Measurements from ENCODE around the gene TSHB. TPM values are rescaled to one million over a fixed set of nuclear protein-coding genes. Genes with fewer than 3 reads are reported as not detected.
"Not testable (repeated sequence)": the region's sequence is repeated elsewhere in the genome, so short reads cannot be mapped to it uniquely, and the experiment has no call there.

The TSHB gene
- total and polyA plus RNA-seq, 3 experiments from 2014 or later, result not detected

DNA sequence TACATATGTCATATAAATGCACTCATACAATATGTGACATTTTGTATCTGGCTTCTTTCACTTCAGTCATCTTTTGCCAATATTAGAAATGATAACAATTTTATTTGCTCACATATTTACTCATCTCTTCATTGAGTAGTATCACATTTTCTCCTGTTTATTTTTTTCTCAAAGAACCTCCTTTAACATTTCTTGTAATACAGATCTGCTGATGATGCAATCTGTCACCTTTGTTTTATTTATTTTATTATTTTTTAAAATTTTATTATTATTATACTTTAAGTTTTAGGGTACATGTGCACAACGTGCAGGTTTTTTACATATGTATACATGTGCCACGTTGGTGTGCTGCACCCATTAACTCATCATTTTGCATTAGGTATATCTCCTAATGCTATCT, 15.8 kb upstream of the TSHB start:
- ChIA-PET POLR2A (no interaction called here), CTCF (no interaction called here)
- no peak overlapping the region for H3K27ac ChIP-seq (ENCODE audit: low read depth, low read length)
- H3K36me3 ChIP-seq (ENCODE audit: insufficient read depth, low read length), result no peaks in the 10 kb centered on the region
- H3K27me3 Mint-ChIP-seq, result peaks cover 0 to 5% of the 10 kb centered on the region in 2 donors
- no peaks in the 10 kb centered on the region for H3K36me3 Mint-ChIP-seq
- H3K27me3 ChIP-seq (ENCODE audit: insufficient read depth, low read length, poor library complexity, severe bottlenecking), result no peaks in the 10 kb centered on the region
- no peak for DNase-seq
- H3K4me3 Mint-ChIP-seq, result no peak overlapping the region
- peaks cover 0 to 4% (median 0%) of the 10 kb centered on the region in 5 donors for H3K9me3 Mint-ChIP-seq
- no peaks in the 10 kb centered on the region for H3K4me1 ChIP-seq (ENCODE audit: insufficient read depth, low read length)
- no peak overlapping the region for H3K4me3 ChIP-seq (ENCODE audit: low read length)
- peak overlapping the region in 2 of 8 donors; percentile 32 to 49 for H3K27ac Mint-ChIP-seq
- no peaks in the 10 kb centered on the region for H3K9me3 ChIP-seq (ENCODE audit: low read length)
- H3K4me1 Mint-ChIP-seq, result no peaks in the 10 kb centered on the region

DNA sequence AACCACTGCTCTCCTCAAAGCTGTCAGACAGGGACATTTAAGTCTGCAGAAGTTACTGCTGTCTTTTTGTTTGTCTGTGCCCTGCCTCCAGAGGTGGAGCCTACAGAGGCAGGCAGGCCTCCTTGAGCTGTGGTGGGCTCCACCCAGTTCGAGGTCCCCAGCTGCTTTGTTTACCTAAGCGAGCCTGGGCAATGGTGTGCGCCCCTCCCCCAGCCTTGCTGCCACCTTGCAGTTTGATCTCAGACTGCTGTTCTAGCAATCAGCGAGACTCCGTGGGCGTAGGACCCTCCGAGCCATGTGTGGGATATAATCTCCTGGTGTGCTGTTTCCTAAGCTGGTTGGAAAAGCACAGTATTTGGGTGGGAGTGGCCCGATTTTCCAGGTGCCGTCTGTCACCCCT, 10.1 kb upstream of the TSHB start:
- H3K4me1 Mint-ChIP-seq; H3K4me1 ChIP-seq (ENCODE audit: insufficient read depth, low read length); DNase-seq; H3K27ac Mint-ChIP-seq; H3K36me3 Mint-ChIP-seq; H3K9me3 ChIP-seq (ENCODE audit: low read length); H3K9me3 Mint-ChIP-seq; H3K27me3 ChIP-seq (ENCODE audit: insufficient read depth, low read length, poor library complexity, severe bottlenecking); H3K36me3 ChIP-seq (ENCODE audit: insufficient read depth, low read length); H3K27ac ChIP-seq (ENCODE audit: low read depth, low read length); H3K4me3 ChIP-seq (ENCODE audit: low read length); H3K4me3 Mint-ChIP-seq; CTCF ChIA-PET; POLR2A ChIA-PET: not testable (repeated sequence)
- H3K27me3 Mint-ChIP-seq, result peaks cover 10 to 37% of the 10 kb centered on the region in 2 donors

DNA sequence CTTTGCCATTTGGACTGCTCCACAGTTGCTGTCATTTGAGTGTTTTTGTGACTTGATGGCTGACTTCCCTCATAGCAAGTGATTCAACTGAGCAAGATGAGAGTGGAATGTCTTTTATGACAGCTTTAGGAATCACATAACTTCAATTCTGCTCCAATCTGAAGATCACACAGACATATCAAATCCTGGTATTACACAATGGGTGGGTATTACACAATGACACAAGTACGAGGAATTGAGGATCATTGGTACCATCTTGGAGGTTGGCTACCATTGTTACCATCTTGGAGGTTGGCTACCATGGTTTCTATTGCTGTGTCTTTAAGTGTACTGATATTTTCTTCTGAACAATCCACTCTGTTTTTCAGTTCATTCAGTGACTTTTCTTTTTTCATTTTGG, 8.5 kb upstream of the TSHB start:
- H3K4me3 Mint-ChIP-seq, result no peak overlapping the region
- Histone ChIP-seq H3K36me3 (ENCODE audit: insufficient read depth, low read length) (no peaks in the 10 kb centered on the region), H3K4me3 (ENCODE audit: low read length) (no peak overlapping the region), H3K27ac (ENCODE audit: low read depth, low read length) (no peak overlapping the region), H3K27me3 (ENCODE audit: insufficient read depth, low read length, poor library complexity, severe bottlenecking) (no peaks in the 10 kb centered on the region), H3K9me3 (ENCODE audit: low read length) (no peaks in the 10 kb centered on the region), H3K4me1 (ENCODE audit: insufficient read depth, low read length) (no peaks in the 10 kb centered on the region)
- peaks cover 10 to 37% of the 10 kb centered on the region in 2 donors for H3K27me3 Mint-ChIP-seq
- ChIA-PET CTCF (no interaction called here), POLR2A (no interaction called here)
- H3K27ac Mint-ChIP-seq, result no peak overlapping the region
- no peaks in the 10 kb centered on the region for H3K4me1 Mint-ChIP-seq
- H3K36me3 Mint-ChIP-seq, result peaks cover 0 to 4% (median 0%) of the 10 kb centered on the region in 3 donors
- no peak for DNase-seq
- peaks cover 0 to 2% (median 0%) of the 10 kb centered on the region in 5 donors for H3K9me3 Mint-ChIP-seq

DNA sequence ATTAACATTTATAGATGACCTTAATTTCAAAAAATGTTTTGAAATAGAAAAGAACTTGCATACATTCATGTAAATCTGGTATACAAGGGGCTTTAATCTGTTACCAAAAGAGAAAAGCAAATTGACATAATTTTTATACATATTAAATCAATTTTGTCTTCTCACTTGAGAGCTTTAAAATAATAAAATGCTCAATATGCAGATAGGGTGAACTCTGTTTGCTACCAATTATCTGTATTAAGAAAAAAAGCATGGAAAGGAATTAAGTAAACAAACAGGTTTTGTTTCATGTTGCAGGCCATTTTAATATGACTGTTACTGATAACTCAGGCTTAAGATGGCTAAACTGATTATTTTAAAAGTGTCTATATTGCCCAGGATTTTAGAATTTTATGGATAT, 6.0 kb upstream of the TSHB start:
- Mint-ChIP-seq H3K27me3 (peaks cover 10 to 40% of the 10 kb centered on the region in 2 donors), H3K4me1 (no peaks in the 10 kb centered on the region), H3K27ac (no peak overlapping the region), H3K9me3 (peaks cover 0 to 2% (median 0%) of the 10 kb centered on the region in 5 donors), H3K36me3 (peaks cover 0 to 4% (median 0%) of the 10 kb centered on the region in 3 donors), H3K4me3 (no peak overlapping the region)
- no peaks in the 10 kb centered on the region for H3K9me3 ChIP-seq (ENCODE audit: low read length)
- CTCF ChIA-PET, result no interaction called here
- H3K4me3 ChIP-seq (ENCODE audit: low read length), result no peak overlapping the region
- POLR2A ChIA-PET, result no interaction called here
- H3K4me1 ChIP-seq (ENCODE audit: insufficient read depth, low read length), result no peaks in the 10 kb centered on the region
- H3K36me3 ChIP-seq (ENCODE audit: insufficient read depth, low read length), result no peaks in the 10 kb centered on the region
- DNase-seq, result no peak
- no peaks in the 10 kb centered on the region for H3K27me3 ChIP-seq (ENCODE audit: insufficient read depth, low read length, poor library complexity, severe bottlenecking)
- no peak overlapping the region for H3K27ac ChIP-seq (ENCODE audit: low read depth, low read length)

DNA sequence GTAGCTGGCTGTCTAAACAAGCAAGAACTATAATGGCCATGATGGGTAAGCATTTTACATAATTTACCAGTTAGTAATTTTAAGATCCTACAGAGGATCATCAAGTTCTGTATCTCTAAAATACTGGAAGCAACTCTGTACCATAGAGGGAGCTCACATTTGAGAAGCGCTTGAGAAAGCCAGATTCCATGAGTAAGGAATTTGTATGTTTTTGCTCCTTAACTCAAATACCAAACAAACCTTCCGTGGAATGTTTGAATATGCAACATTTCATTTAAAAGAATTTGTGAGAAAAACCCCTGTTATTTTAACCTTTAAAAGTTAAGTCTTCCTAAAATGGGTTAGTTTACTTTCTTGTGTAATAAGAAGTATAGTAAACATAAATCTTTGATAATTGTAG, 2.0 kb downstream of the TSHB start:
- H3K27ac Mint-ChIP-seq, result no peak overlapping the region
- ChIA-PET CTCF (no interaction called here), POLR2A (no interaction called here)
- no peaks in the 10 kb centered on the region for H3K9me3 ChIP-seq (ENCODE audit: low read length)
- H3K27me3 Mint-ChIP-seq, result peaks cover 2 to 31% of the 10 kb centered on the region in 2 donors
- no peak overlapping the region for H3K4me3 ChIP-seq (ENCODE audit: low read length)
- no peak overlapping the region for H3K27ac ChIP-seq (ENCODE audit: low read depth, low read length)
- no peaks in the 10 kb centered on the region for H3K36me3 ChIP-seq (ENCODE audit: insufficient read depth, low read length)
- no peak overlapping the region for H3K4me3 Mint-ChIP-seq
- no peaks in the 10 kb centered on the region for H3K9me3 Mint-ChIP-seq
- H3K27me3 ChIP-seq (ENCODE audit: insufficient read depth, low read length, poor library complexity, severe bottlenecking), result no peaks in the 10 kb centered on the region
- no peaks in the 10 kb centered on the region for H3K4me1 Mint-ChIP-seq
- DNase-seq, result no peak
- H3K4me1 ChIP-seq (ENCODE audit: insufficient read depth, low read length), result no peaks in the 10 kb centered on the region
- peaks cover 0 to 2% (median 0%) of the 10 kb centered on the region in 3 donors for H3K36me3 Mint-ChIP-seq

DNA sequence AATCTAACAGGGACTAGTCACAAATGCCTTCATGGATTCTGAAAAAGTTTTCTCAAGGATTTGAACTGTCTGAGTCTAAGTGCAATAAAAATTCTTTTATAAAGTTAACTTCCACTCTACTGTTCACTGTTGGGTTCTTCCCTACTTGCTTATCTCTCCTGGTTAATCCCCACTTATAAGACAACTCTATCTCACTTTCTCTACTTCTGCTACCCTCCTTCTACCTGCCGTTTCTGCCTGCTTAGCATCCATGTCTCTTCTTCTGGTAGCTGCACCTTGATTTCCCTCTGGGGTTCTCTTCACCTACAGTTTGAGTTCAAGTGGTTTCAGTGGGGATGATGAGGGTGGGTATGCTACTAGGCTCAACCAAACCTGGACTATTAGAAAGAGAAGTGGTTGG, 6.0 kb downstream of the TSHB start:
- Histone ChIP-seq H3K4me1 (ENCODE audit: insufficient read depth, low read length) (no peaks in the 10 kb centered on the region), H3K9me3 (ENCODE audit: low read length) (no peaks in the 10 kb centered on the region), H3K4me3 (ENCODE audit: low read length) (no peak overlapping the region), H3K27me3 (ENCODE audit: insufficient read depth, low read length, poor library complexity, severe bottlenecking) (no peaks in the 10 kb centered on the region), H3K27ac (ENCODE audit: low read depth, low read length) (no peak overlapping the region), H3K36me3 (ENCODE audit: insufficient read depth, low read length) (no peaks in the 10 kb centered on the region)
- peaks cover 0 to 13% of the 10 kb centered on the region in 2 donors for H3K27me3 Mint-ChIP-seq
- no peaks in the 10 kb centered on the region for H3K4me1 Mint-ChIP-seq
- DNase-seq, result no peak
- no peak overlapping the region for H3K4me3 Mint-ChIP-seq
- ChIA-PET POLR2A (no interaction called here), CTCF (interaction anchor here (0.7 kb wide), 1 partner anchor 21 kb away, joined by 4 read pairs; no protein-coding TSS in a partner anchor)
- peak overlapping the region in 1 of 8 donors; percentile 39 for H3K27ac Mint-ChIP-seq
- H3K36me3 Mint-ChIP-seq, result peaks cover 0 to 5% (median 0%) of the 10 kb centered on the region in 3 donors
- no peaks in the 10 kb centered on the region for H3K9me3 Mint-ChIP-seq

DNA sequence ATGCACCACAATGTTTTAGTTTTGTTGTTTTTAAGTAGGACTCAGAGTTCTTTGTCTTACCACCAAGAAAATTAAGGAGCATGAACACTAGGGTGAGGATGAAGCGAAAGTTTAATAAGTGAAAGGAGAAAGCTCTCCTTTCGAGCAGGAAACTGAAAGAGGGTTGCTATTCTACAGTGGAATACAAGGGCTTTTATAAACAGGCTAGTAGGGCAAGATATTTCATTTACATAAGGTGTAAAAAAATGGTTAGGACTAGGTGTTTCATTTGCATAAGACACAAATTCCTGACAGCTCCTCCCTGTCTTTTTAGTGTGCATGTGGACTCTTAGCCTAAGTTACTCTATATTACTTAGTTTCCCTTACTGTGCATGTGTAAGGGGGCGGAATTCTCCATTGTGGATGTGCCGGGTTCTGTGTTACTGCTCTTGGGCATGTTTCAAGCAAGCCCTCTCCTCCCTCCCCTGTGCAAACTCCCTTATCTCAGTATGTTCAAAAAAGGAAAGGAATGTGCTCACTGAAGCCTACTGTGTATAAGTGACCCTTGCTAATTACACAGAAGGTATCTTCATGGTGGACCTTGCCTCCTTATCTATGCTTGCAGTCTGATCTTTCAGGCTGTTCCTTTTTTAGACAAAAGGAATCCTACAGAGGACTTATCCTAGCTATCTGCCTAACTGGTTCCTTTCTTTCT, 7.3 kb downstream of the TSHB start:
- H3K9me3 ChIP-seq (ENCODE audit: low read length), result no peaks in the 10 kb centered on the region
- Mint-ChIP-seq H3K4me1 (no peaks in the 10 kb centered on the region), H3K9me3 (no peaks in the 10 kb centered on the region), H3K36me3 (peaks cover 0 to 5% (median 0%) of the 10 kb centered on the region in 3 donors), H3K27ac (no peak overlapping the region), H3K27me3 (peaks cover 0 to 10% of the 10 kb centered on the region in 2 donors), H3K4me3 (no peak overlapping the region)
- H3K27me3 ChIP-seq (ENCODE audit: insufficient read depth, low read length, poor library complexity, severe bottlenecking), result no peaks in the 10 kb centered on the region
- no peak for DNase-seq
- no peak overlapping the region for H3K4me3 ChIP-seq (ENCODE audit: low read length)
- no peak overlapping the region for H3K27ac ChIP-seq (ENCODE audit: low read depth, low read length)
- CTCF ChIA-PET, result interaction anchor here (1.0 kb wide), 1 partner anchor 16 kb away, joined by 3 read pairs; no protein-coding TSS in a partner anchor
- no peaks in the 10 kb centered on the region for H3K4me1 ChIP-seq (ENCODE audit: insufficient read depth, low read length)
- POLR2A ChIA-PET, result no interaction called here
- H3K36me3 ChIP-seq (ENCODE audit: insufficient read depth, low read length), result no peaks in the 10 kb centered on the region

DNA sequence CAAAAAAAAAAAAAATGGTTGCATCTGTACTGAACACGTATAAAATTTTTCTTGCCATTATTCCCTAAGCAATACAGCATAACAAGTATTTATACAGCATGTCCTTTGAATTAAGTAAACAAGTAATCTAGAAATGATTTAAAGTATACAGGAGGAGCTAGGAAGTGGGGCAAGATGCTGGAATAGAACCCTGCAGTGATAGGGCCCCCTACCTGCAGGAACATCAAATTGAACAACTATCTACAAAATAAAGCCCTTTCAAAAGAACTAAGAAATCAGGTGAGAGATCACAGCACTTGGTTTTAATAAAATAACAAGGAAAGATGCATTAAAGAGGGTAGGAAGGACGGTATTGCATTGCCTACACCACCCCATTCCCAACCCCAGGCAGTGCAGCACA, 10.9 kb downstream of the TSHB start:
- Mint-ChIP-seq H3K36me3 (peaks cover 7 to 21% (median 12%) of the 10 kb centered on the region in 3 donors), H3K4me3 (no peak overlapping the region), H3K4me1 (no peaks in the 10 kb centered on the region), H3K9me3 (peaks cover 0 to 6% (median 4%) of the 10 kb centered on the region in 5 donors), H3K27ac (no peak overlapping the region), H3K27me3 (peaks cover 0 to 4% of the 10 kb centered on the region in 2 donors)
- H3K27me3 ChIP-seq (ENCODE audit: insufficient read depth, low read length, poor library complexity, severe bottlenecking), result no peaks in the 10 kb centered on the region
- ChIA-PET POLR2A (interaction anchor here (0.7 kb wide), 1 partner anchor 30 kb away, joined by 5 read pairs; no protein-coding TSS in a partner anchor), CTCF (interaction anchor here (2.0 kb wide), 1 partner anchor 13 kb away, joined by 5 read pairs; no protein-coding TSS in a partner anchor)
- no peaks in the 10 kb centered on the region for H3K9me3 ChIP-seq (ENCODE audit: low read length)
- H3K4me3 ChIP-seq (ENCODE audit: low read length), result no peak overlapping the region
- no peaks in the 10 kb centered on the region for H3K36me3 ChIP-seq (ENCODE audit: insufficient read depth, low read length)
- H3K27ac ChIP-seq (ENCODE audit: low read depth, low read length), result no peak overlapping the region
- no peaks in the 10 kb centered on the region for H3K4me1 ChIP-seq (ENCODE audit: insufficient read depth, low read length)
- DNase-seq, result no peak
